NCI-H2107 treated with DMSO at 0.1 percent for 48 hours (cell line): ENCODE results near the gene ZNF469.

Experiments
- DNase-seq: peaks from one replicate; lab custom pipeline; 2025; ENCODE audit not compliant: unreplicated experiment; lab: John Stamatoyannopoulos, UW

Gene ZNF469

DNA sequence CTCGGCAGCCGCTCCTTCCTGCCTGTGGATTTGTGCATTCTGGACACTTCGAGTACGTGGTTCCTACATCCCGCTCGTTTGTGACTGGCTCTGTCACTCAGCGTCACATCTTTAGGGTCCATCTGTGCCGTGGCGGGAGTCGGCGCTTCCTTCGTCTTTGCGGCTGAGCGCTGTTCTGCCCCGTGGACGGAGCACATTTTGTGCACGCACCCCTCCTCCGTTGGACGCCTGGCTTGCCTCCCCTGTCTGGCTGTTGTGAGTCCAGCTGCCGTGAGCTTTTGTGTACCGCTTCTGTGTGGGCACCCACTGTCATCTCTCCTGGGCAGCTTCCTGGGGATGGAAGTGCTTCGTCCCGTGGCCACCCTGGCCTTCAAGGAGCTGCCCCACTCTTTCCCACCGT lies 6.4 kb downstream of the ZNF469 start:
- no peak for DNase-seq

DNA sequence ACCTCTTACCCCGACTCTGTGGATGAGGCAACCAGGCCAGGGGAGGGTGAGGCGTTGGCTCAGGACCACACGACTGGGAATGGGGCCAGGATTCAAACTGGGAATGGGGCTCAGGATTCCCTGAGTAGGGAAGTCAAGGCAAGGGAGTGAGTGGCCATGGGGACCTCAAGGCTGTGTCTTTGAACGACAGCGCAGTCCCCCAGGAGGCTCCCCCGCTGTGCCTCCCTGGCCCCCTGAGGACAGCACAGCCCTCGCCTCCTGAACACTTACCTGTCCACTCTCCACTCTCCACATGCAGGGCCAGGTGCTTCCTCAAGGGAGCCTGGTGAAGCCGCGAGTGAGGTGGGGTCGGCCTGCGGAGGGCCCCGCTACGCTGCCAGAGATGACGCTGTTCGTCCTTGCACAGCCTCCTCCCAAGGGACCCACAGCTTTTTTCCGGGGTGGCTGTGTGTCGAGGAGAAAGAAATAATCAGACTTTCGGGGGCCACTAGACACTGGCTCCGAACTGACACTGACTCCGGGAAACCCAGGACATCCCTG lies 6.9 kb downstream of the ZNF469 start:
- no peak for DNase-seq

DNA sequence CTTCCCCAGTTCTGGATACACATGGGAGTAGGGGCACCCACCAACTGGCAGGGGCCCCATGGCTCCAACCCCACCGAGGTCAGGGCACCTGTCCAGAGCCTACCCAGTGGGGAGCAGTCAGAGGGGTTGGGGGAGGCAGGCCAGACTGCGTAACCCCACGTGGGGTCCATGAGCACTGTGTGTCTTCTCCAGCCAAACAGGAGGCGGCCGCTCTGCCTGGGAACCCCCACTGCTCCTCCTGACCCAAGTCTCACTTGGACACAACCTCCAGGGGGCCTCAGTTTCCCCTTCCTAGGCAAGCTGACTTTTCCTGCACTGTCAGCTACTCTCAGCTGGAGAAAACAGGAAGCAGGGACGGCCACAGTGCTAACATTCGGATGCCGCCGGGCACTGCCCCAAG lies 7.5 kb downstream of the ZNF469 start:
- DNase-seq, result no peak

DNA sequence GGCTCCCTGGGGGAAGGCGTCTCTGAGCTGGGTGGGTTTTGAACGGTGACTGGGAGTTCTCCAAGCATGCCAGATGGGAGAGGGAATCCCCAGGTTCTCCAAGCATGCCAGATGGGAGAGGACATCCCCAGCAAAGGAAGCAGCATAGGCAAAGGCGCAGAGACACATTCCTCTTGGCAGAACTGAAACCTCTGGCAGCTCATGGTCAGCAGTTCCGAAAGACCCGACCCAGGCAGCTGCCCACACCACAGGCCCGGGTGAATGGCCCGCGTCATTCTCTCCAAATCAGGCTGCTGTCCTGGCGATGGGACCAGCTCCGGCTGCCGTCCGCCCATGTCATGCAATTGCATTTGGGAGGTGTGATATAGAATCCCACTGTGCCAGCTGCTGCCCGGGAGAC lies 8.0 kb downstream of the ZNF469 start:
- DNase-seq, result no peak

DNA sequence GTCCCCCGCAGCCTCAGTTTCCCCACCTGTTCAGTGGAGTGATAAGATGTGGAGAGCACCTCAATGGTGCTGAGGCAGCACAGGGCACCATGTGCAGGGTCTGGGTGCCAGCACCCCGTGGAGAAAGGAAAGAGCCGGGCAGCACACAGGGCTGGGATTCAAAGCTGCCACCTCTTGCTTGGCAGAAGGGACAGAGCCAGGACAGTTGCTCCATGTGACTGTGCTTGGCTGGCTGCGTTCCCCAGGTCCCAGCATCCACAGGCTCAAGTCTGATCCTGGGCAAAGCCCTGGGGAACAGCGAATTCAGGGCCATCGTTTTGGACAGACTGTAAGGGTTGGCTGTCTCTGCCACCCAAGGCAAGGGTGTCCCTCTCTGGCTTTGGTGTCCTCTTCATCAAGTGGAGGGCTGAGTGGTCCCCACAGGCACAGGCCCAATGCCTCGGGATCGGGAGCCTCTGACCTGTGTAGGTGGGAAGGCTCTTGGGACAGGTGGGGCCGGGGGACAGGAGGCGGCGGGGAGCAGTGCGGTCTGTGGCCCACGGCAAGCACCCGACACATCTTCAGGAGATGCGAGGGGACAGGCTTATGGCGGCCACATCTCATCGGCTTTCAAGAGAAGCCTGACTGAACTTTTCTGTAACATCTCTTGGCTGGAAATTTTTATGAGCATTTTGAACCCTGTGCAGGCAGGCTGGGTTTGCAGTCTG lies 8.5 kb downstream of the ZNF469 start:
- DNase-seq, result no peak

DNA sequence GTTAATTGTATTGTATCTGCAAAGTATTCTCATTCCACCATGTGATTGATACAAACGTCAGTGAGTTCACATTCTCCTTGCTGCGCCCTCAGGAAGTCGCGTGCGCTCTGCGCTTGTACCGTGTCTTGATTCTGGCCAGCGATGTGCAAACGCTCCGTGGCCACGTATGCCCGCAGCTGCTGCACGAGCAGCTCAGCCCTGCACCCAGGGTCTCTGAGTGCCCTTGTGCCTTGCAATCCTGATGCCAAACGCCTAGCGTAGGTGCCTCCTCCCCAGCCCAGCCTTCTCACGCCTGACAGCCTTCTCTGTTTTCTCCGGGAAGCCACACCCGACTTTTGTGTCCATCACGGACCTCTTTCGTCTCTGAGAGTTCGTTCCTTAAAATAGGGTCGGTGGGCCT lies 9.4 kb downstream of the ZNF469 start:
- no peak for DNase-seq

DNA sequence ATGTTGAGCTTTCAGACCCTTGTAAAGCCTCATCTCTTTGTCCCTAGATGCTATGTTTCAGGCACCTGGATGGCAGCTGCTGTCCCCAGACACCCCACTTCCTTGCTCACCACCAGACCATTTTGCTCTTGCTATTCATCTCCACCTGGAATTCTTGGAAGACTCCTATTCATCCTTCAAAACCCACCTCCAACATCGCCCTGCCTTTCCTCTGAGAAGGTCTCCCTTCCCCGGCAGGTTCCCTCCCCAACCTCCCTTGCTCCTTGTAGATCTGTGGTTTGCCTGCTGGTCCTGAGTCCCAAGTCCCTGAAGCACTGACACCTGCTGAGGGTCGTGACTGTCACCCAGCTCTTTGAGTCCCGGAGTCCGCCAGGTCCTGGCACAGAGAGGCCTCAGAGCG lies 9.9 kb downstream of the ZNF469 start:
- no peak for DNase-seq

DNA sequence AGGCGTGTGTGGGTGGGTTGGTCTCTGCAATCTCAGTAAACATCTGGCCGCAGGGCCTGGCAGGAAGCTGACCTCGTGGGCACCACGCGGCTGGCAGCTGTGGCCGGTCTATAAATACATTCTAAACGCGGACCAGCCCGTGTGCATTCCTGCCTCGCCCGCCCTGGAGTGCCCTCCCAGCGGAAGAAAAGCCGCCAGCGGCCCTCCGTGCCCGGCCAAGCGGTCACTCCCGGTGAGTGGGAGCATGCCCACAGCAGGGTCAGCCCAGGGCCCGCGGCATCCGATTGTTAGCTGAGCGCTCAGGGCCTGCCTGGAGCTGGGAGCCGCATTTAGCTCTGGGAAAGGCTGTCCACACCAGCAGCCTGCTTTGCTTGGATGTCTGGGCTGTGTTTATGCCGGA lies 10.3 kb downstream of the ZNF469 start:
- DNase-seq, result no peak

DNA sequence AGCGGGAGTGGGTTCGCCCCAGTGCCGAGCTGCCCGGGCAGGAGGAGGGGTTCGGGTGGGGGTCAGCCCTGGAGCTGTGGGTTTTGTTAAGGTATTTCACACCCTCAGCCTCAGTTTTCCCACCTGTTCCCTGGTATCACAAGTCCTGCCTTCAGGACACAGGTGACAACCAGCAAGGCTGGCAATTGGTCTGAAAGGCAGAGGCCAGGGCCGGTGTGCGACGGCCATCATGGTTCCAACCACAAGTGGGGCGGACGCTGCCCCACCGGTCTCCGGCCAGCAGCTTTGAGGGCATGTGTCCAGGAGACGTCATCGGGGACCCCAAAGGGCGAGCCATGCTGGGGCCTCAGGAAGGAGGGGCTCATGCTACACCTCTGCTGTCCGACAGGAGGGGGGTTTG lies 10.8 kb downstream of the ZNF469 start:
- no peak for DNase-seq

DNA sequence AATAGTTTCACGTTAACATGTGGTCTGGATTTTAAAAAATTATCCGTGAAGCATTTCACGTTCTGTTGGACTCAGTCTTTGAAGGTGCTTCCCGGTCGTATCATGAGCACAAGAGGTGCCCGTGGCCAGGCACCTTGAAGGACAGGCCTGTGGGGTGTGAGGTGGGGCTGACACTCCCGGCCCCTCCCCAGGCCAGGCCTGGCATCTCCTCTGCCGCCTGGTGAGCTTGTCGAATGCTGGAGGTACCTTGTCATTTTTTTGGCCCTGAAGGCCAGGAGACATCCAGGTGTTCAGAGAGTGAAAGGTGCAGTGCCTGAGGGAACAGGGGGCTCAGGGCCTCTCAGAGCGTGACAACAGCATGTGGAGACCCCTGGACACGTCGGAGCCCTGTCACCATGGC lies 11.7 kb downstream of the ZNF469 start:
- DNase-seq, result no peak

DNA sequence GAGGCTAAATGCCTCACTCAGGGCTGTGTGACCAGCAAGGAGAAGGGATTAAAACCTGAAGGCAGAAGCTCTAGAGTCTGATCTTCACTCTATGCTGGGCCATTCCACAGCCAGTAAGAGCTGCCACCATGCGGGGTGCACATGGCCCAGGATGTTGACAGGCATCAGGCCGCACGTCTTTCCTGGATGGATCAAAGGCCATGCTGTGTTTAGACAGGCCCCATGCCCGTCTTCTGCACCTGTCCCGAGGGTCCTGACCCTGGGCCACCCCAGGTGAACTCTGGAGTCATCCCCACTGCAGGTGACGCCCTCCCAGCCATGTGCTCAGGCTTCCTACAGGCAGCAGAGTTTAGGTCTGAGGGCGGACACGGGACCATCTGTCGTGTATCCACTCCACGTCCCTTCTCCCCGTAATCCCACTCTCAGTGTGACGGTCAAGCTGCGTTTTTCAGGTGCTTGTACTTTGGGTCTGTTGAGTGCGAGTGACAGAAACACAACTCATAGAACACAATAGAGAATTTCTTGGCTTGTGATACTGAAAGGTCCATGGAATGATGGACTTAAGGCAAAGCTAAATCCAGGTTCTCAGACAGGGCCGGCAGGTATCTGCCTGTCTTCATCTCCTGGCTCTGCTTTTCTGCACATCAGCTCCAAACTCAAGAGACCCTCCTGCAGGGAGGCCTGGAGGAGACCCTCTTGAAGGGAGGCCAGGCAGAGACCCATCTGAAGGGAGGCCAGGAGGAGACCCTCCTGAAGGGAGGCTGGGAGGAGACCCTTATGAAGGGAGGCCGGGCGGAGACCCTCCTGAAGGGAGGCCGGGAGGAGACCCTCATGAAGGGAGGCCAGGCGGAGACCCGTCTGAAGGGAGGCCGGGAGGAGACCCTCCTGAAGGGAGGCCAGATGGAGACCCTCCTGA lies 13.2 kb downstream of the ZNF469 start:
- DNase-seq, result no peak

DNA sequence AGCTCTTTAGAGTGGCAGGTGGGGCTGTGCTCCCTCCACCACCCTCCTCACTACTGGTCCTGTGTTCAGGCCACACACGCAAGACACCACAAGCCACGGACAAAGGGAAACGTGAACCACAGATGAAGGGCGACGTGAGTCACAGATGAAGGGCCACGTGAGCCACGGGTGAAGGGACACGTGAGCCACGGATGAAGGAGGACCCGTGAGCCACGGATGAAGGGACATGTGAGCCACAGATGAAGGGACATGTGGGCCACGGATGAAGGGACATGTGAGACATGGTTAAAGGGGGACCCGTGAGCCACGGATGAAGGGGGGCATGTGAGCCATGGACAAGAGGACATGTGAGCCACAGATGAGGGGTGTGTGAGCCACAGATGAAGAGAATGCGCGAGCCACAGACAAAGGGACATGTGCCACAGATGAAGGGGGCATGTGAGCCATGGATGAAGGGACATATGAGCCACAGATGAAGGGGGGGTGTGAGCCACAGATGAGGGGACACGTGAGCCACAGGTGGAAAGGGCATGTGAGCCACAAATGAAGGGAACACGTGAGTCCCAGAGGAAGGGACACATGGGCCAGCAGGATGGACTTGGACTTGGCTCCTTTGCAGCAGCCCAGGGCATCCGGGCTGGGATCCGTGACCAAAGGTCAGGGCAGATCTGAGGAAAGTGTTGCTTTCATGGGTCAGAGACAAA lies 15.6 kb downstream of the ZNF469 start:
- DNase-seq, result no peak

DNA sequence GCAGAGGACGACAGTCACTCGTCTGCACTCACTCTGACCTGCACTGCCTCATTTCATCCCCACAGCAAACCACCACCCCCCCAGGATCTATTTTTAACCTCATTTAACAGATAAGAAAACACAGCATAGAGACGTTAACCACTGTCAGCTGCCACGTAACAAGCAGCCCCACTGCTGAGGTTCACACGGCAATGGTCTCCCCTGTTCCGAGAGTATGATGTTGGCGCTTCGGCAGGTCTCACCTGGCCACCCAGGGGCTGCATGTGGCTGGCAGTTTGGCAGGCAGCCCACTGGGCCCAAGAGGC lies 16.1 kb downstream of the ZNF469 start:
- DNase-seq, result no peak

DNA sequence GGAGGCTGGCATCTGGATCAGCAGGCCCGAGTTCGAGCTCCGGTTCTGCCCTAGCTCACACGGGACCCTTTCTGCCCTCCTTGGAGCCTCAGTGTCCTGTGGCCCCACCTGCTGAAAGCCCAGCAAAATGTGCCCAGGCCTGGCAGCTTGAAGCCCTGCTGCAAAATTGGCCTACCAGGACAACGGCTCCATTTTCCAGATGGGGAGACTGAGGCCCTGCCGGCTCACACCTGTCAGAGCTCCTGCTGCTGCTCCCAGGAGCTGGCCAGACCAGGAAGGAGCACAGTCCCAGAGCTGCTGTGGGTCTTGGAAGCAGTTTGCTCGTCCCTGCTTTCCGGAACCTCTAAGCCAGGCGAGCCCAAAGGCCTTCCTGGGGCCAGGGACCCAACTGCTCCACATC lies 17.4 kb downstream of the ZNF469 start:
- no peak for DNase-seq

DNA sequence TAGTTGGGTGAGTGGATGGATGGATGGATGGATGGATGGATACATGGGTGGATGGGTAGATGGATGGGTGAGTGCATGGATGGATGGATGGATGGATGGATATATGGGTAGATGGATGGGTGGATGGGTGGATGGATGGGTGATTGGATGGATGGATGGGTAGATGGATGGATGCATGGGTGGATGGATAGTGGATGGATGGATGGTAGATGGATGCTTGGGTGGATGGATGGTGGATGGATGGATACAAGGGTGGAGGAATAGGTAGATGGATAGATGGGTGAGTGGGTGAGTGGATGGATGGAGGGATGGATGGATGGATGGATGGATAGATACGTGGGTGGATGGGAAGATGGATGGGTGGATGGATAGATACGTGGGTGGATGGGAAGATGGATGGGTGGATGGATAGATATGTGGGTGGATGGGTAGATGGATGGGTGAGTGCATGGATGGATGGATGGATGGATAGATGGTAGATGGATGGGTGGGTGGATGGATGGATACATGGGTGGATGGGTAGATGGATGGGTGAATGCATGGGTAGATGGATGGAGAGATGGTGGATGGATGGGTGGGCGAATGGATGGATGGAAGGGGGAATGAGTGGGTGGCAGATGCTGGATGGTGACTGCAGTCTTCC lies 19.0 kb downstream of the ZNF469 start:
- DNase-seq, result no peak

DNA sequence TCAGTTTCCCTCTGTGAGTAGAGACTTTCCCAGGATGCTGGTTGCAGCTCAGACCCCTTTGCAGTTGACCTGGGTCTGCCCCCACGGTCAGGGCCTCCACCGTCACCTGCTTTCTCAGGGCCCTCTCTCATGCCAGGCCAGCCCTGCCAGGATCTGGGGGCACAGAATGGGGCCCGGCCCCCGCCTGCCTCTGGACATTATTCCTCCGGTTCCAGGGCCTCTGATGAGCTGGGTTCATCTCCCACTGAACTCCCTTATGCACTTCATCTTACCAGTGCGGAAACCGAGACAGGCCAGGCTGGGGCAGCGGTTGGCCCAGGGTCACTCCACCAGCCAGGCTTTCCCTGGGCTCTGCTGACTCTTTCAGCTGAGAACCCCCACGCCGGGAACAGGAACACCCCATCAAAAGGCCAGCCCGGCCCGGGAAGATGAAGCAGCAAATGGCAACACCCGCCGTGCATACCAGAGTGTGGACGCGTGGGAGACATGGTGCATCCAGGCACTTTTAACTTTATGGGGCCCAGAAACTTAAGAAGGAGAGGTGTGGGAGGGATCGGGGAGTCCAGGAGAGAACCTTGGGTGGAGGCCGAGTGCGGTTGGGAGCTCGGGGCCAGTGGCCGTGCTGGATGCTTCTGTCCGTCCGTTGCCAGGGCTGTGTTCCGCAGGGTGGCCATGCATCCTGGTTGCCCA lies 19.9 kb downstream of the ZNF469 start:
- no peak for DNase-seq

DNA sequence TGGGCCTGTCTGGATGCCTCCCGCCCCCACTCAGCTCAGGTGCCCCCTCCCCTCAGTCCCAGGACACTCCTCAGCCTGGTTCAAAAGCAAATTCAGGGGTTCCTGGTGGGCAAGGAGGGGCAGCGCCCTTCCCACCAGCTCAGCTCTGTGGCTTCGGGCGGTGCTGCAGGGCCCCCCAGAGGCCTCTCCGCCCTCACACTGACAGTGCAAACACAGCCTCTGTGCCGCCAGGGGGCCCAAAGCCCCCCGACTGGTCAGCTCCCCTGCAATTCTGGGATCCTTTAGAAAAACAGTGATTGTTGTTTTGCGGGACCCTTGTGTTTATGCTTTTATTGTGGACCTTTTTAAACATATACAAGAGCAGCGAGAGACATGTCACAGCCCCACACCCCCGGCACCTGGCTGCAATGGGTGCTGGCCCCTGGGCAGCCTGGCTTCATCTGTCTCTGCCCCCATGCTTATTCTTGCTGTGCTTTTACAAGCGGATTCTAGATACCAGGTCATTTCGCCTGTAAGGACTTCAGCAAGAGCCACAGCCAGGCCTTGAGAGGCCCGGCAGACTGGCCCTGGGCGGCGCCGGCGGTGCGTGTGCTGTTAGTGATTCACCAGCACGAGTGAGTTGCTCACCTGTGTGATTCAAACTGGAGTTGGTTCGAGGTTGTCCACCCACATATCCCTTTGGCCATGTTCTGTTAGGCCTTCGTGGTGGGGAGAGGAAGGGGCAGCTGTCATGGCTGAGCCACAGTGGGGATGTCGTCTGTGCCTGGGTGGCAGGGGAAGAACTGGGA lies 21.2 kb downstream of the ZNF469 start:
- no peak for DNase-seq

DNA sequence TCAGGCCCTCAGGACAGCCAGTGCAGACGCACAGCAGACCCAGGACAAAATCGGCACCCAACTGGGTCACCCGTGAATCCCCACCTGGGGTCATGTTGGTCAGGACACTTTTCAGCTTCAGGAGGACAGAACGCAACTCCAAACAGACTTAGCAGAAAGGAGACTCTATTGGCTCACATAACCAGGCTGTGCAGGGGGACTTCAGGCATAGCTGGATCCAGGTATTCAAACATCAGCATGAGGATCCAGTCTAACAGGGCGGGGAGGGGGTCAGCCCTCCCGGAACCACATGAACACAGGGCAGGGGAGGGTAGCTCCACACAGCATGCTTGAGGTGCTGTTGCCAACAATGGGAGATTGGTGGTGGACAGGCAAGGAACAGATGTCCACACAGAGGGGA lies 22.0 kb downstream of the ZNF469 start:
- DNase-seq, result no peak

DNA sequence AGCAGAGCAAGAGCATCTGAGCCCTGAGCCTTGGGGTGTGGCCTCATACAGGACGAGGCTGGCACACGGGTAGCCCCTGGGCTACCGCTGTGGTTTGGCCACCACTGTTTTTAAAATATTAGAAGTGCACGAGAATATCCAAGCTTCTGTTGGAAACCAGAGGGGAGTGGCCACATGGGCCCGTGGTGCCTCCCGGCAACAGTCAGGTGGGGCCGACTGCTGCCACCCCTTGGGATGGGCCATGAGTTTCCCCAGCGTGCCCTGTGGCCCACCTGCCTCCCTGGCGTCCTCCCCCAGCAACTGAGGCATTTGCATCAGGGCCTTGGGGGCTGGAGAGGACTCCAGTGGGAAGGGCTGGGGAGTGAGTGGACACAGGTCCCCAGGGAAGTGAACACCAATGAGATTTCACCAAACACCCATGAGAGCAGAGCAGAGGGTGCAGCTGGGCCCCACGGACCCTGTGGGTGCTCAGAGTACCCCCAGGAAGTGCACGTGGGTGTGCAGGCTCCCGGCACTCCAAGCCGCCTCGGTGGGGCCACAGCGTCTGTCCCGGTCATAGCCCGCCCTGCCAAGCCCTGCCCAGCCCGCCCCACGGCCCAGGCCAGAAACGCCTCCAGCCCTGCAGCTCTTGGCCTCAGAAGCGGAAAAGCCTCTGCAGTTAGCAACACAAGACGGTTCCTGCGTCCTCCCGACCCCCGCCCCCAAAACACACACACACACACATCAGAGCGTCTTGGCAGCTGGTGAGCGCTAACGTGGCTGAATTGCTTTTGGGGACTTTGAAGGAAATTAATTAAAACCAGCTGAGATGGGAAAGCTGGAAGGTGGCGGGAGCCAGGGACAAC lies 22.7 kb downstream of the ZNF469 start:
- DNase-seq, result no peak
